RWPE2 (cell line): ENCODE results near the gene MICU2.

ENCODE experiments used
- ATAC-seq: fragments of 200-7000 bp; cut with Tn5 transposase; 3 replicates; pipeline ENCODE4 v1.9.1; 2021; ENCODE audit warnings: low read depth
- DNase-seq: peaks from one replicate; pipeline ENCODE4 v3.0.0-alpha.2; 2020; ENCODE audit warnings: low spot score
- H3K27ac ChIP-seq: fragments of 450-650 bp; 2 replicates; pipeline ENCODE4 v1.5.1; 2017; ENCODE audit warnings: mild to moderate bottlenecking; ENCODE audit not compliant: poor library complexity, severe bottlenecking
- H3K27me3 ChIP-seq: fragments of 250-450 bp; sonication (Bioruptor Pico); 2 replicates; pipeline ENCODE4 v1.5.1; 2021; ENCODE audit warnings: mild to moderate bottlenecking, moderate library complexity; ENCODE audit not compliant: insufficient read depth, poor library complexity, severe bottlenecking
- H3K36me3 ChIP-seq: fragments of 250-450 bp; sonication (Bioruptor Pico); 2 replicates; pipeline ENCODE4 v1.5.1; 2020; ENCODE audit warnings: low read depth, mild to moderate bottlenecking, moderate library complexity
- H3K4me1 ChIP-seq: fragments of 250-450 bp; sonication (Bioruptor Pico); 2 replicates; pipeline ENCODE4 v1.5.1; 2021; ENCODE audit warnings: mild to moderate bottlenecking, moderate library complexity; ENCODE audit not compliant: insufficient read depth, poor library complexity, severe bottlenecking
- H3K4me3 ChIP-seq: fragments of 250-450 bp; sonication (Bioruptor Pico); 2 replicates; pipeline ENCODE4 v1.5.1; 2021; ENCODE audit warnings: mild to moderate bottlenecking, moderate library complexity; ENCODE audit not compliant: severe bottlenecking
- H3K9me3 ChIP-seq: fragments of 250-450 bp; sonication (Bioruptor Pico); 2 replicates; pipeline ENCODE4 v1.5.1; 2021; ENCODE audit warnings: mild to moderate bottlenecking, moderate library complexity; ENCODE audit not compliant: severe bottlenecking
- CTCF ChIP-seq: fragments of 450-650 bp; IDR thresholded peaks from one replicate; pipeline ENCODE4 v1.5.1; 2017; ENCODE audit warnings: mild to moderate bottlenecking, moderate library complexity; ENCODE audit not compliant: poor library complexity, severe bottlenecking

Gene MICU2

DNA sequence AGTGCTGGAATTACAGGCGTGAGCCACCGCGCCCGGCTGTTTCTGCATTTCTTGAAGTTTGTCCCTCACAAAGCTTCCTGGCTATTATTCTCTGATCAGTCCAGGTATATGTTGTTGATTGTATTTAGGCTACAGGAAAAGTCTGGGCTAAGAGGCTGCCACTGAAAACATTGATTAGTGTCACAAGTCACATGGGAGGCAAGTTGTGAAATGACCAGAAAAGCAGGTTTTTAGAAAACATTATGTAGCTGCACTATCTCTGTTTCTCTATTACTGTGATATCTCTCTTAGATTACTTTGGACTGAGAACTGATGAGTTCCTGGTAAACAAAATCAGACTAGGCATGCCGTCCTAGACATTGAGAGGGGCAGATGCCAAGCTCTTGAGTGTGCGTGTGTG lies 128.9 kb downstream of the MICU2 start:
- no peaks in the 10 kb centered on the region for H3K4me1 ChIP-seq
- H3K9me3 ChIP-seq = no peaks in the 10 kb centered on the region
- no peak overlapping the region for H3K4me3 ChIP-seq
- H3K36me3 ChIP-seq = no peaks in the 10 kb centered on the region
- H3K27me3 ChIP-seq = no peaks in the 10 kb centered on the region
- DNase-seq = no peak
- no peak for TF ChIP-seq CTCF
- H3K27ac ChIP-seq = no peak overlapping the region
- no peak for ATAC-seq

- Histone ChIP-seq H3K27me3 (no peaks in the 10 kb centered on the region), H3K9me3 (no peaks in the 10 kb centered on the region), H3K4me3 (no peak overlapping the region), H3K27ac (no peak overlapping the region), H3K36me3 (no peaks in the 10 kb centered on the region), H3K4me1 (no peaks in the 10 kb centered on the region)
- DNase-seq (no peak), ATAC-seq (no peak)
- no peak for TF ChIP-seq CTCF
Measured at GRCh38 chr13:21470785-21471184, 133.2 kb downstream of the MICU2 start.

DNA sequence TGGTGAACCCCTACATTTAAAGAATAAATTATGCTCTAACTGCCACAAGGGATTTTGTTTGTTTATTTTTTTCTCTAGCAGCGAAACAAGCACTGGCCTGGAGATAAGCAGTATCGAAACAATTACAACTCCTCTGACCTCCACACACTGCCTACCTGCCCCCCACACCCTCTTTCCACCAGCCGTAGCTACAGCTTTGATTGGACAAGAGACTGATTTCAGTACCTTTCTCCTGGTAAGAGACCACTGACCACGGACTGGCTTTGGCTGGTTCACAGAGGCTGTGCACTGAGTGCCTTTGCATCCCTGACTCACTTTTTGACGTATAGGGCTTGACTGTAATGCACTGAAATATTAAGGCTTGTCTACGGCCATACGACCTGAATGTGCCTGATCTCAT lies 137.4 kb downstream of the MICU2 start:
- TF ChIP-seq CTCF = no peak
- DNase-seq = no peak
- Histone ChIP-seq H3K27me3 (no peaks in the 10 kb centered on the region), H3K27ac (no peak overlapping the region), H3K4me1 (no peaks in the 10 kb centered on the region), H3K36me3 (no peaks in the 10 kb centered on the region), H3K9me3 (no peaks in the 10 kb centered on the region), H3K4me3 (no peak overlapping the region)
- no peak for ATAC-seq

GRCh38 chr13:21465710-21466160 lies 138.2 kb downstream of the MICU2 start:
- Histone ChIP-seq H3K36me3 (no peaks in the 10 kb centered on the region), H3K9me3 (no peaks in the 10 kb centered on the region)
- no peak for DNase-seq

More at GRCh38 chr13:21465710-21466160, 138.2 kb downstream of the MICU2 start:
- no peaks in the 10 kb centered on the region for H3K4me1 ChIP-seq
- H3K27ac ChIP-seq = no peak overlapping the region
- ATAC-seq = no peak
- H3K4me3 ChIP-seq = no peak overlapping the region
- no peaks in the 10 kb centered on the region for H3K27me3 ChIP-seq
- no peak for TF ChIP-seq CTCF
